ENCODE results near the gene SOX15. TPM values are rescaled to one million over a fixed set of nuclear protein-coding genes. Genes with fewer than 3 reads are reported as not detected.

The SOX15 gene
- total RNA-seq, 1 experiment from 2014 or later, result 0.33 TPM

GRCh38 chr17:7632492-7632894 is 42.6 kb upstream of the SOX15 start:
- no peak overlapping the region for H3K27ac ChIP-seq (ENCODE audit: low read length)
- ChIA-PET POLR2A (interaction anchor here (0.5 to 1.4 kb wide), 2 partner anchors 54 to 55 kb away, joined by 3 to 4 read pairs; partner anchors contain the start of gene TP53), CTCF (interaction anchor here (1.7 to 2.1 kb wide), 2 partner anchors 55 to 79 kb away, joined by 4 to 8 read pairs; partner anchors contain the start of genes TP53 and WRAP53)
- BruUV-seq (replicated peaks), result no TSS peak
- H3K4me3 ChIP-seq (ENCODE audit: low read depth in 2 of 2, low read length in 2 of 2), result no peak overlapping the region
- H3K4me1 ChIP-seq (ENCODE audit: control insufficient read depth, insufficient read depth, low read length), result 0 out of 2 replicates have a peak, but pooled peaks cover 2% of the 10 kb centered on the region
- ATAC-seq, result peak; percentile 76
- in situ Hi-C loops (cut with HindIII; ENCODE audit: low pct_unique_long_range_greater_than_20kb, low sequenced_read_pairs) (no loop called here), intact Hi-C loops (cut with micrococcal nuclease; ENCODE audit: unreplicated experiment) (no loop called here)
- H3K27me3 ChIP-seq (ENCODE audit: control insufficient read depth, insufficient read depth, low read length), result no peaks in the 10 kb centered on the region
- no peak for DNase-seq (ENCODE audit: low read depth, low spot score)
- H3K36me3 ChIP-seq (ENCODE audit: control insufficient read depth, insufficient read depth, low read length), result no peaks in the 10 kb centered on the region
- no peaks in the 10 kb centered on the region for H3K9me3 ChIP-seq (ENCODE audit: control insufficient read depth, insufficient read depth, low read depth, low read length)
- TF ChIP-seq SIN3A (IDR thresholded peaks at IDR 0.05; ENCODE audit: borderline replicate concordance, insufficient read depth, low read depth, low read length) (no peak), TCF7L2 (IDR thresholded peaks at IDR 0.05; ENCODE audit: low read depth, low read length) (no peak), POLR2AphosphoS5 (IDR thresholded peaks at IDR 0.05; ENCODE audit: low read depth, low read length) (no peak), REST (IDR thresholded peaks at IDR 0.05; ENCODE audit: insufficient read depth in 1 of 2, low read depth in 2 of 2, low read length in 1 of 2) (no peak), CTCF (IDR thresholded peaks at IDR 0.05) (peak; percentile 80)

- ChIA-PET CTCF (interaction anchor here (0.5 to 1.7 kb wide), 3 partner anchors 78 to 173 kb away, joined by 3 to 14 read pairs (median 4); no protein-coding TSS in a partner anchor), POLR2A (interaction anchor here (0.6 to 1.4 kb wide), 3 partner anchors 29 to 55 kb away, joined by 3 to 13 read pairs (median 5); partner anchors contain the start of gene TP53)
- DNase-seq (ENCODE audit: low read depth, low spot score), result no peak
- no TSS peak for BruUV-seq (replicated peaks)
- intact Hi-C loops (cut with micrococcal nuclease; ENCODE audit: unreplicated experiment), result no loop called here
- H3K4me1 ChIP-seq (ENCODE audit: control insufficient read depth, insufficient read depth, low read length), result peaks cover 5% of the 10 kb centered on the region
- no peaks in the 10 kb centered on the region for H3K36me3 ChIP-seq (ENCODE audit: control insufficient read depth, insufficient read depth, low read length)
- TF ChIP-seq TCF7L2 (IDR thresholded peaks at IDR 0.05; ENCODE audit: low read depth, low read length) (no peak), CTCF (IDR thresholded peaks at IDR 0.05) (no peak), POLR2AphosphoS5 (IDR thresholded peaks at IDR 0.05; ENCODE audit: low read depth, low read length) (no peak), REST (IDR thresholded peaks at IDR 0.05; ENCODE audit: insufficient read depth in 1 of 2, low read depth in 2 of 2, low read length in 1 of 2) (no peak), SIN3A (IDR thresholded peaks at IDR 0.05; ENCODE audit: borderline replicate concordance, insufficient read depth, low read depth, low read length) (no peak)
- no peak overlapping the region for H3K4me3 ChIP-seq (ENCODE audit: low read depth in 2 of 2, low read length in 2 of 2)
- no peaks in the 10 kb centered on the region for H3K27me3 ChIP-seq (ENCODE audit: control insufficient read depth, insufficient read depth, low read length)
- no peak for ATAC-seq
- no peak overlapping the region for H3K27ac ChIP-seq (ENCODE audit: low read length)
- H3K9me3 ChIP-seq (ENCODE audit: control insufficient read depth, insufficient read depth, low read depth, low read length), result no peaks in the 10 kb centered on the region
- in situ Hi-C loops (cut with HindIII; ENCODE audit: low pct_unique_long_range_greater_than_20kb, low sequenced_read_pairs), result no loop called here
Measured at GRCh38 chr17:7631398-7632380, 41.8 kb upstream of the SOX15 start.
